Glutamatergic neuron (in vitro differentiated cells): Measurements from ENCODE around the gene KLHL4. TPM values are rescaled to one million over a fixed set of nuclear protein-coding genes. Genes with fewer than 3 reads are reported as not detected.
"Not testable (repeated sequence)": the region's sequence is repeated elsewhere in the genome, so short reads cannot be mapped to it uniquely, and the experiment has no call there.

Source experiments
- DNase-seq: peaks from one replicate; pipeline ENCODE4 v3.0.0; 2022
- H3K27ac Mint-ChIP-seq: one replicate; pipeline ENCODE4 v1.8.0; 2020; ENCODE audit warnings: mild to moderate bottlenecking, mixed read lengths, inconsistent platforms; ENCODE audit not compliant: unreplicated experiment
- H3K27me3 Mint-ChIP-seq: one replicate; pipeline ENCODE4 v1.8.0; 2020; ENCODE audit warnings: mild to moderate bottlenecking, moderate library complexity, mixed read lengths, inconsistent platforms; ENCODE audit not compliant: unreplicated experiment
- H3K36me3 Mint-ChIP-seq: one replicate; pipeline ENCODE4 v1.8.0; 2020; ENCODE audit warnings: mild to moderate bottlenecking, mixed read lengths, inconsistent platforms; ENCODE audit not compliant: unreplicated experiment
- H3K4me1 Mint-ChIP-seq: one replicate; pipeline ENCODE4 v1.8.0; 2020; ENCODE audit warnings: mild to moderate bottlenecking, low read depth, mixed read lengths, inconsistent platforms; ENCODE audit not compliant: unreplicated experiment
- H3K4me3 Mint-ChIP-seq: one replicate; pipeline ENCODE4 v1.8.0; 2020; ENCODE audit warnings: mild to moderate bottlenecking, mixed read lengths, inconsistent platforms; ENCODE audit not compliant: unreplicated experiment
- H3K9me3 Mint-ChIP-seq: one replicate; pipeline ENCODE4 v1.8.0; 2020; ENCODE audit warnings: mild to moderate bottlenecking, moderate library complexity, mixed read lengths, inconsistent platforms; ENCODE audit not compliant: unreplicated experiment
- long read RNA-seq: library from polyadenylated mRNA; unstranded; transcript quantifications from one replicate; pipeline ENCODE4 v2.0.0, GENCODE V29; 2020; ENCODE audit not compliant: unreplicated experiment
- total RNA-seq: library from RNA; stranded (reverse); fragmentation: NEBNext Ultra II Directional; extraction: Animal tissue kit (Norgen Biotek cat#: 25700); gene quantifications from one replicate; pipeline ENCODE4 v1.2.1, GENCODE V29; 2021; ENCODE audit not compliant: unreplicated experiment
- TF ChIP-seq, protein P1 (sequence below): fragments of 200-600 bp; sonication (generic); IDR thresholded peaks from one replicate; pipeline ENCODE4 v1.5.0; 2021; ENCODE audit not compliant: partially characterized antibody, unreplicated experiment

The KLHL4 gene, protein sequence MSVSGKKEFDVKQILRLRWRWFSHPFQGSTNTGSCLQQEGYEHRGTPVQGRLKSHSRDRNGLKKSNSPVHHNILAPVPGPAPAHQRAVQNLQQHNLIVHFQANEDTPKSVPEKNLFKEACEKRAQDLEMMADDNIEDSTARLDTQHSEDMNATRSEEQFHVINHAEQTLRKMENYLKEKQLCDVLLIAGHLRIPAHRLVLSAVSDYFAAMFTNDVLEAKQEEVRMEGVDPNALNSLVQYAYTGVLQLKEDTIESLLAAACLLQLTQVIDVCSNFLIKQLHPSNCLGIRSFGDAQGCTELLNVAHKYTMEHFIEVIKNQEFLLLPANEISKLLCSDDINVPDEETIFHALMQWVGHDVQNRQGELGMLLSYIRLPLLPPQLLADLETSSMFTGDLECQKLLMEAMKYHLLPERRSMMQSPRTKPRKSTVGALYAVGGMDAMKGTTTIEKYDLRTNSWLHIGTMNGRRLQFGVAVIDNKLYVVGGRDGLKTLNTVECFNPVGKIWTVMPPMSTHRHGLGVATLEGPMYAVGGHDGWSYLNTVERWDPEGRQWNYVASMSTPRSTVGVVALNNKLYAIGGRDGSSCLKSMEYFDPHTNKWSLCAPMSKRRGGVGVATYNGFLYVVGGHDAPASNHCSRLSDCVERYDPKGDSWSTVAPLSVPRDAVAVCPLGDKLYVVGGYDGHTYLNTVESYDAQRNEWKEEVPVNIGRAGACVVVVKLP
- 39.9 TPM for total RNA-seq
- long read RNA-seq, full-length matches to known transcripts, result 3 of 10 reads
- long read RNA-seq, partial matches to known transcripts, result 1 of 10 reads
- long read RNA-seq, other reads (novel, unspliced or antisense), result 6 of 10 reads

- Mint-ChIP-seq H3K27ac (peak within 1 kb of the TSS; percentile 98), H3K27me3 (peaks cover 6% of the 10 kb centered on the region), H3K4me3 (peak within 1 kb of the TSS; percentile 94), H3K36me3 (no peaks in the 10 kb centered on the region), H3K4me1 (peaks cover 9% of the 10 kb centered on the region), H3K9me3 (peaks cover 2% of the 10 kb centered on the region)
- peak; percentile 30 for DNase-seq
- TF ChIP-seq, protein P1, sequence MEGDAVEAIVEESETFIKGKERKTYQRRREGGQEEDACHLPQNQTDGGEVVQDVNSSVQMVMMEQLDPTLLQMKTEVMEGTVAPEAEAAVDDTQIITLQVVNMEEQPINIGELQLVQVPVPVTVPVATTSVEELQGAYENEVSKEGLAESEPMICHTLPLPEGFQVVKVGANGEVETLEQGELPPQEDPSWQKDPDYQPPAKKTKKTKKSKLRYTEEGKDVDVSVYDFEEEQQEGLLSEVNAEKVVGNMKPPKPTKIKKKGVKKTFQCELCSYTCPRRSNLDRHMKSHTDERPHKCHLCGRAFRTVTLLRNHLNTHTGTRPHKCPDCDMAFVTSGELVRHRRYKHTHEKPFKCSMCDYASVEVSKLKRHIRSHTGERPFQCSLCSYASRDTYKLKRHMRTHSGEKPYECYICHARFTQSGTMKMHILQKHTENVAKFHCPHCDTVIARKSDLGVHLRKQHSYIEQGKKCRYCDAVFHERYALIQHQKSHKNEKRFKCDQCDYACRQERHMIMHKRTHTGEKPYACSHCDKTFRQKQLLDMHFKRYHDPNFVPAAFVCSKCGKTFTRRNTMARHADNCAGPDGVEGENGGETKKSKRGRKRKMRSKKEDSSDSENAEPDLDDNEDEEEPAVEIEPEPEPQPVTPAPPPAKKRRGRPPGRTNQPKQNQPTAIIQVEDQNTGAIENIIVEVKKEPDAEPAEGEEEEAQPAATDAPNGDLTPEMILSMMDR, result no peak
These were observed at the start of gene KLHL4 for GRCh38 chrX:87517571-87518141. KLHL4 (plus strand) TSS chrX:87517802; CDS start chrX:87517894, 92 bp downstream.

DNA sequence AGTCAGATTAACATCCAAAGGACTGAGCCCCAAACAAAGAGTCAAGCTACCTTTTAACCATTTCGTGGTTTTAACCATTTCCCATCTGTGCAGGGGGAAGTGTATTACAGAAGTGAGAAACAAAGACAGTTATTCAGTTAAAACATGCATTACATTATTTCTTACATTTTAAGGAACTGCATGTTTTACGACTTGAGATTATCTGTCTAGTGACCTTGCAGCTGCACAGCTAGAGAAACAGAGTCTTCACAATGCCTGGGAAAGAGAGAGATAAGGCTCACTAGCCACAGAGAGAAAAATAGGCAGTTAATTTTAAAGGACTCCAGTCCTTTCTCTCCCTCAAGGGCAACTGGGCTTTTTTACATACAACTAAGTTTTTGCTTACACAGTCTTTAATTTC is 48.7 kb upstream of the KLHL4 start:
- TF ChIP-seq, protein P1, result no peak
- Mint-ChIP-seq H3K27me3 (peaks cover 2% of the 10 kb centered on the region), H3K4me1 (no peaks in the 10 kb centered on the region), H3K9me3 (peaks cover 2% of the 10 kb centered on the region), H3K36me3 (no peaks in the 10 kb centered on the region), H3K27ac (no peak overlapping the region), H3K4me3 (no peak overlapping the region)
- no peak for DNase-seq

- DNase-seq, result no peak
- H3K9me3 Mint-ChIP-seq, result no peaks in the 10 kb centered on the region
- H3K36me3 Mint-ChIP-seq, result no peaks in the 10 kb centered on the region
- no peak overlapping the region for H3K4me3 Mint-ChIP-seq
- no peaks in the 10 kb centered on the region for H3K27me3 Mint-ChIP-seq
- H3K27ac Mint-ChIP-seq, result no peak overlapping the region
- TF ChIP-seq, protein P1, result no peak
- no peaks in the 10 kb centered on the region for H3K4me1 Mint-ChIP-seq
These were observed 41.8 kb upstream of the KLHL4 start for GRCh38 chrX:87475793-87476192.

GRCh38 chrX:87478703-87479102 is 38.9 kb upstream of the KLHL4 start:
- H3K27ac Mint-ChIP-seq, H3K36me3 Mint-ChIP-seq, H3K4me3 Mint-ChIP-seq, H3K4me1 Mint-ChIP-seq, DNase-seq, H3K27me3 Mint-ChIP-seq, H3K9me3 Mint-ChIP-seq: not testable (repeated sequence)

DNA sequence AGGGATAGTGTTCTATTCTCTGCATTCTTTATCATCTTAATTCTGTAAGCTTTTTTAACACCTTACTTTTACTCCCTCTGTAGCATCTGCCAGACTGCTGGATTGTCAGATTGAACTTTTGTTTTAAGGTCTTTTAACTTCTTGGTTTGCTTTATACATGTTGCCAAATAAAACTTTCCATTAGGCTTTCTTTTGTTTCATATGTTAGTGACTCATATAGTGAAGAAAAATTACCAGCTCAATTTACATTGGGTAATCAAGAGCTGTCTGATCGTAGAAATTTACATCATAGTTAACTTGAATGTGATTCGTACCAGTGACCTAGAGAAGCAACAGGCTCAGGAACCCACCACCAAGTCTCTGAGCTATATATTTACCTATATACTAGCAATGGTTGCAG is 28.5 kb upstream of the KLHL4 start:
- no peak for DNase-seq
- no peaks in the 10 kb centered on the region for H3K27me3 Mint-ChIP-seq
- H3K9me3 Mint-ChIP-seq, result no peaks in the 10 kb centered on the region
- H3K4me3 Mint-ChIP-seq, result no peak overlapping the region
- TF ChIP-seq, protein P1, result no peak
- H3K36me3 Mint-ChIP-seq, result no peaks in the 10 kb centered on the region
- H3K27ac Mint-ChIP-seq, result no peak overlapping the region
- no peaks in the 10 kb centered on the region for H3K4me1 Mint-ChIP-seq
